Retinal pigment epithelial cell (primary cell): ENCODE data around the gene FAM83B.

Source experiments
- DNase-seq: peaks from one replicate; pipeline ENCODE4 v3.0.0-alpha.2; 2010; ENCODE audit warnings: low read depth
- H3K4me3 ChIP-seq: 2 replicates; pipeline ENCODE4 v1.5.1; 2011; ENCODE audit warnings: mild to moderate bottlenecking, low read length, control low read depth, moderate library complexity
- CTCF ChIP-seq: conservative IDR thresholded peaks from 2 replicates; pipeline ENCODE4 v1.5.1; 2011; ENCODE audit warnings: low read depth, low read length, control low read depth, inconsistent platforms

Gene FAM83B

GRCh38 chr6:54875539-54875938 is 29.0 kb downstream of the FAM83B start:
- TF ChIP-seq CTCF: no peak
- H3K4me3 ChIP-seq: no peak overlapping the region
- DNase-seq: no peak

- H3K4me3 ChIP-seq: no peak overlapping the region
- DNase-seq: no peak
- no peak for TF ChIP-seq CTCF
Measured at GRCh38 chr6:54876365-54876764, 29.8 kb downstream of the FAM83B start.

- H3K4me3 ChIP-seq: no peak overlapping the region
- DNase-seq: no peak
- no peak for TF ChIP-seq CTCF
Measured at GRCh38 chr6:54876871-54877270, 30.3 kb downstream of the FAM83B start.

- no peak overlapping the region for H3K4me3 ChIP-seq
- no peak for TF ChIP-seq CTCF
- no peak for DNase-seq
Measured at GRCh38 chr6:54877713-54878317, 31.2 kb downstream of the FAM83B start.

GRCh38 chr6:54878718-54879117 is 32.1 kb downstream of the FAM83B start:
- no peak overlapping the region for H3K4me3 ChIP-seq
- no peak for DNase-seq
- no peak for TF ChIP-seq CTCF

GRCh38 chr6:54879188-54879985 is 32.8 kb downstream of the FAM83B start:
- no peak for DNase-seq

More at GRCh38 chr6:54879188-54879985, 32.8 kb downstream of the FAM83B start:
- no peak for TF ChIP-seq CTCF
- no peak overlapping the region for H3K4me3 ChIP-seq
